K562 (cell line): ENCODE results near the gene CCDC85C. TPM values are rescaled to one million over a fixed set of nuclear protein-coding genes. Genes with fewer than 3 reads are reported as not detected.

Experiments used
- BCOR ChIP-seq: fragments of 450-650 bp; IDR thresholded peaks from 2 replicates; pipeline ENCODE4 v1.6.1; 2016
- BRCA1 ChIP-seq, 2 experiments: fragments of 450-650 bp in 1 of 2; sonication (generic) in 1 of 2; formaldehyde crosslinking in 1 of 2; IDR thresholded peaks; 2 replicates each; pipeline versions ENCODE4 v1.5.0 to v1.6.1; 2017 to 2020; ENCODE audit warnings: mild to moderate bottlenecking in 1 of 2, missing genetic modification reagents in 1 of 2
- BRD4 ChIP-seq: fragments of 200-600 bp; sonication (generic); IDR thresholded peaks from 2 replicates; pipeline ENCODE4 v1.6.1; 2017; ENCODE audit warnings: inconsistent platforms
- CBFB ChIP-seq: sonication (generic); formaldehyde crosslinking; IDR thresholded peaks from 2 replicates; pipeline ENCODE4 v1.4.0; 2020; ENCODE audit warnings: mild to moderate bottlenecking, missing genetic modification reagents
- CHAMP1 ChIP-seq: fragments of 450-650 bp; IDR thresholded peaks from 2 replicates; pipeline ENCODE4 v1.6.1; 2016; ENCODE audit warnings: mild to moderate bottlenecking
- FOXM1 ChIP-seq, 2 experiments: fragments of 450-650 bp in 1 of 2; sonication (generic) in 1 of 2; formaldehyde crosslinking in 1 of 2; IDR thresholded peaks; 2 replicates each; pipeline versions ENCODE4 v1.6.1 to v1.9.0; 2017 to 2022; ENCODE audit warnings: low read depth in 2 of 2, mild to moderate bottlenecking in 2 of 2, missing genetic modification reagents in 1 of 2, moderate library complexity in 1 of 2
- GATA2 ChIP-seq: sonication (generic); formaldehyde crosslinking; IDR thresholded peaks from 2 replicates; pipeline ENCODE4 v1.4.0; 2020; ENCODE audit warnings: mild to moderate bottlenecking, missing genetic modification reagents
- HNRNPK ChIP-seq: fragments of 200-400 bp; formaldehyde crosslinking; IDR thresholded peaks from one replicate; pipeline ENCODE4 v1.6.1; 2018; ENCODE audit warnings: mild to moderate bottlenecking, low read depth, low read length; ENCODE audit not compliant: poor library complexity, severe bottlenecking
- LARP7 ChIP-seq: fragments of 450-650 bp; IDR thresholded peaks from 2 replicates; pipeline ENCODE4 v1.6.1; 2016
- MNT ChIP-seq, 2 experiments: fragments of 450-650 bp; conservative IDR thresholded peaks; 2 replicates each; pipeline ENCODE4 v1.6.1; 2017; ENCODE audit warnings: mild to moderate bottlenecking in 2 of 2, moderate library complexity in 2 of 2
- MXD1 ChIP-seq: fragments of 250-450 bp; sonication (Bioruptor Pico); IDR thresholded peaks from 2 replicates; pipeline ENCODE4 v1.8.0; 2021; ENCODE audit warnings: borderline replicate concordance, mild to moderate bottlenecking, moderate library complexity; ENCODE audit not compliant: poor library complexity, severe bottlenecking
- NFXL1 ChIP-seq: fragments of 450-650 bp; formaldehyde crosslinking; IDR thresholded peaks from 2 replicates; pipeline ENCODE4 v1.4.0; 2021; ENCODE audit warnings: mild to moderate bottlenecking
- POLR2AphosphoS5 ChIP-seq: IDR thresholded peaks from 2 replicates; pipeline ENCODE4 v1.6.1; 2011; ENCODE audit warnings: mild to moderate bottlenecking, low read depth, low read length, moderate library complexity; ENCODE audit not compliant: control insufficient read depth, insufficient read depth
- SMARCB1 ChIP-seq: IDR thresholded peaks from 2 replicates; pipeline ENCODE4 v1.6.1; 2011; ENCODE audit warnings: improper control_type of control experiment, low read depth; ENCODE audit not compliant: insufficient read length
- TEAD2 ChIP-seq: fragments of 450-650 bp; IDR thresholded peaks from 2 replicates; pipeline ENCODE4 v1.6.1; 2016; ENCODE audit warnings: missing genetic modification characterization, control low read depth, missing compliant biosample characterization
- ZBTB26 ChIP-seq: fragments of 450-650 bp; formaldehyde crosslinking; IDR thresholded peaks from 2 replicates; pipeline ENCODE4 v1.4.0; 2022; ENCODE audit warnings: missing genetic modification characterization
- ZBTB43 ChIP-seq: sonication (generic); formaldehyde crosslinking; IDR thresholded peaks from 2 replicates; pipeline ENCODE4 v1.8.0; 2023; ENCODE audit warnings: mild to moderate bottlenecking, missing genetic modification reagents
- ZNF165 ChIP-seq: fragments of 250-450 bp; sonication (Bioruptor Pico); IDR thresholded peaks from 2 replicates; pipeline ENCODE4 v1.4.0; 2020; ENCODE audit warnings: borderline replicate concordance
- ZNF699 ChIP-seq: fragments of 250-450 bp; sonication (Bioruptor Pico); IDR thresholded peaks from 2 replicates; pipeline ENCODE4 v1.8.0; 2021; ENCODE audit warnings: mild to moderate bottlenecking, moderate library complexity; ENCODE audit not compliant: insufficient replicate concordance
- ZNF717 ChIP-seq: fragments of 250-450 bp; sonication (Bioruptor Pico); IDR thresholded peaks from 2 replicates; pipeline ENCODE4 v1.5.0; 2021
- ZNF780A ChIP-seq: fragments of 250-450 bp; sonication (Bioruptor Pico); IDR thresholded peaks from 2 replicates; pipeline ENCODE4 v1.5.0; 2021; ENCODE audit warnings: mild to moderate bottlenecking
- polyA plus RNA-seq, 8 experiments: library from polyadenylated mRNA; depleted of rRNA in 4 of 8; stranded (reverse) in 5 of 8; unstranded in 3 of 8; fragments of >200 nt; fragmentation: Nextera tagmentation in 2 of 8; fragmentation: Illumina TruSeq in 1 of 8; extraction: Ambion mirVana in 2 of 8; extraction: Trizol in 1 of 8; gene quantifications; 2 replicates each; pipeline versions ENCODE4 v1.2.1 to v1.2.3, GENCODE V29; 2011 to 2014; ENCODE audit warnings: inconsistent platforms in 1 of 8, missing spikeins in 1 of 8
- total RNA-seq, 7 experiments: library from RNA; depleted of rRNA in 6 of 7; stranded (reverse); fragments of >200 nt in 6 of 7; fragmentation: Illumina TruSeq in 2 of 7; extraction: Trizol in 2 of 7; gene quantifications; 2 replicates each; pipeline versions ENCODE4 v1.2.1 to v1.2.3, GENCODE V29; 2011 to 2021; ENCODE audit warnings: low replicate concordance in 1 of 7

CCDC85C gene
- total and polyA plus RNA-seq, 9 of the 15 experiments (the other 6 are each of a cell fraction or from before 2014, with no cell fraction given) = 0.18 to 22.0 (median 6.3) TPM

GRCh38 chr14:99604278-99604765 is 315 bp upstream of the CCDC85C start (continued):
- TF ChIP-seq CHAMP1 (no peak), ZNF717 (CRISPR knock-in tag) (no peak), LARP7 (no peak), BRCA1 (IDR thresholded peaks at IDR 0.05) (no peak), BRCA1 (CRISPR knock-in tag; IDR thresholded peaks at IDR 0.05) (no peak), TEAD2 (tag) (no peak), ZNF780A (no peak), ZNF165 (no peak), MXD1 (CRISPR knock-in tag) (no peak), BRD4 (no peak), CBFB (CRISPR knock-in tag) (no peak), FOXM1 (IDR thresholded peaks at IDR 0.05; ENCODE audit: low read depth) (peak; percentile 95), FOXM1 (CRISPR knock-in tag; IDR thresholded peaks at IDR 0.05; ENCODE audit: low read depth) (no peak), POLR2AphosphoS5 (no peak), SMARCB1 (no peak), HNRNPK (no peak), ZNF699 (CRISPR knock-in tag) (no peak), MNT (conservative IDR thresholded peaks at IDR 0.05) (peak in 1 of 2 experiments; percentile 34; a peak in 1 of 4 replicates), ZBTB43 (CRISPR knock-in tag) (no peak), BCOR (no peak), NFXL1 (no peak), GATA2 (CRISPR knock-in tag) (no peak), ZBTB26 (CRISPR knock-in tag) (no peak)
